Effector memory CD8-positive, alpha-beta T cell (primary cell): ENCODE results near the gene ATXN7.

ENCODE experiments used
- ATAC-seq: fragments of 150-1000 bp; cut with Tn5 transposase; replicated peaks from 2 replicates; pipeline ENCODE4 v1.10.0; 2021; ENCODE audit warnings: mild to moderate bottlenecking, moderate library complexity
- DNase-seq, 3 experiments: peaks; one replicate each; pipeline ENCODE4 v3.0.0; 2021
- H3K27ac Mint-ChIP-seq, 2 donors: one replicate each; pipeline ENCODE4 v1.8.0; 2022; ENCODE audit warnings: mild to moderate bottlenecking in 2 of 2, mixed read lengths in 2 of 2, moderate library complexity in 2 of 2
- H3K27me3 Mint-ChIP-seq, 2 donors: one replicate each; pipeline ENCODE4 v1.8.0; 2022; ENCODE audit warnings: mixed read lengths in 2 of 2
- H3K36me3 Mint-ChIP-seq: one replicate; pipeline ENCODE4 v1.8.0; 2022; ENCODE audit warnings: mild to moderate bottlenecking, moderate library complexity, mixed read lengths; ENCODE audit not compliant: insufficient read depth
- H3K4me1 Mint-ChIP-seq, 2 donors: one replicate each; pipeline ENCODE4 v1.8.0; 2022; ENCODE audit warnings: low read depth in 2 of 2, mixed read lengths in 2 of 2
- H3K4me3 Mint-ChIP-seq, 2 donors: one replicate each; pipeline ENCODE4 v1.8.0; 2022; ENCODE audit warnings: mild to moderate bottlenecking in 2 of 2, mixed read lengths in 2 of 2, moderate library complexity in 2 of 2
- H3K9me3 Mint-ChIP-seq, 2 donors: one replicate each; pipeline ENCODE4 v1.8.0; 2022; ENCODE audit warnings: mixed read lengths in 2 of 2

ATXN7 gene

DNA sequence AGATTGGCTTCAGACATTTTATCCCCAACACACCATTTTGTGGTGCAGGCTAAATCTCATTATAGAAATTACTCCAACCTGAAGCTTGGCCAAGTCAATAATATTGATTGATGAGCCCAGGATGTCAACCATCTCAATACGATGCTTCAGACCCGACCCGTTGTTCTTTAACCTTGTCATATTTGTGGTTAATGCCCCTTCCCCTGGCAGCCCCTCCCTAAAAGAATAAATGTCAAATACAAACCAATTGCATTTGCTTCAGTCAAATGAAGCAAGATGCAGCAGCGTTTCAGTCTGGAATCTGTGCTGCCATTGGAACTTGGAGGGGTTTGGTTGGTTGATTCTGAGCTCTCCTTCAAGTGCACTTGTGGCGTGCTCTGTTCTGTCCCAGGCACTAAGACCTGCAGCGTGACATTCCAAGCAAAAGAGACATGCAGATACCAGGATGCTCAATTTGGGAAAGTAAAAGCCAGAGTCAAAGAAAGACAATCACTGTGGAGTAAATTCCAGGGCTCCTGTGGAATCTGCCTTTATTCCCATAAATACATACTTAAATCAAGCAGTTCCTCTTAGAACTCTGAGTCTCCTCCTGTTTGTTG, 183.4 kb downstream of the ATXN7 start:
- Mint-ChIP-seq H3K4me3 (no peak overlapping the region), H3K27me3 (peaks cover 57 to 64% of the 10 kb centered on the region in 2 donors), H3K36me3 (no peaks in the 10 kb centered on the region), H3K27ac (no peak overlapping the region), H3K4me1 (peaks cover 0 to 2% of the 10 kb centered on the region in 2 donors), H3K9me3 (no peaks in the 10 kb centered on the region)
- DNase-seq (no peak), ATAC-seq (no peak)

DNA sequence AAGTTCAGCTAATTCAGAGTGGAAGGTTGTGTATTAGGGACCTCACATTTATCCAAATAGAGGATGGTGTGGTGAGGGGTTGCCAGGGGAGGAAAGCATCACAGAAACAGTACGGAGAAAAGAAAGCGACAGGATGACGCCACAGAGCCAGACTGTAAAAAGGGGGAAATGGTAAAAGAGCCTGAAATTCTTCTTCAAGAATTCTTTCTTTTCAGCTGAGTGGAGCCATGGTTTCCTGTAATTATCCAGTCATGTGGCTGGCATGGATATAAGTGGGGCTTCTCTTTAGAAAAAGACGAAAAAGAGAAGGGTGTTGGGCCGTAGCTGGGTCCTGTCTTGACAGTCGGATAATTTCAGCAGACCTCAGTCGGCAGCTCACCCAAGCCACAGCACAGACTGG, 184.1 kb downstream of the ATXN7 start:
- H3K4me1 Mint-ChIP-seq = peaks cover 0 to 2% of the 10 kb centered on the region in 2 donors
- H3K27ac Mint-ChIP-seq = no peak overlapping the region
- peaks cover 53 to 59% of the 10 kb centered on the region in 2 donors for H3K27me3 Mint-ChIP-seq
- no peak overlapping the region for H3K4me3 Mint-ChIP-seq
- H3K9me3 Mint-ChIP-seq = no peaks in the 10 kb centered on the region
- ATAC-seq (no peak), DNase-seq (no peak)
- no peaks in the 10 kb centered on the region for H3K36me3 Mint-ChIP-seq

DNA sequence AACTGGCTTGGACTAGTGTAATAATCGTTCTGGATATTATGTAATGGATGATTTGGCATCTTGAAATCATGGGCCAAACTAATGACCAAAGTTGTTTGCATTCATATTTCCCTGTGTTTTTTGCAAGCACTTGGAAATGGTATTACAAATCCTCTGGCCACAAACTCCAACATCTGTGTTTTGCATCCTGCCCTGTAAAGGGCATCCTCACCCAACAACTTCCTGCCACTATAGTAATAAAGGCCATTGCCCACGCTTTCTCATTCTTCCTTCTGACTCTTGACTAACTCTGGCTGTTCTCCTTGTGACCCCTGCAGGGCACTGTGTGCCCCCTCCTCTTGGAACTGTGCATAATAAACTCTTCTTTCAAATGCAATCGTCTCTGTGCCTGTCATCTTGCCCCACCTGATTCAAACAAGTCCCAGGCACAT, 185.0 kb downstream of the ATXN7 start:
- H3K36me3 Mint-ChIP-seq = no peaks in the 10 kb centered on the region
- H3K9me3 Mint-ChIP-seq = no peaks in the 10 kb centered on the region
- ATAC-seq (no peak), DNase-seq (no peak)
- H3K4me1 Mint-ChIP-seq = peaks cover 0 to 2% of the 10 kb centered on the region in 2 donors
- peaks cover 46 to 50% of the 10 kb centered on the region in 2 donors for H3K27me3 Mint-ChIP-seq
- no peak overlapping the region for H3K4me3 Mint-ChIP-seq
- H3K27ac Mint-ChIP-seq = no peak overlapping the region

DNA sequence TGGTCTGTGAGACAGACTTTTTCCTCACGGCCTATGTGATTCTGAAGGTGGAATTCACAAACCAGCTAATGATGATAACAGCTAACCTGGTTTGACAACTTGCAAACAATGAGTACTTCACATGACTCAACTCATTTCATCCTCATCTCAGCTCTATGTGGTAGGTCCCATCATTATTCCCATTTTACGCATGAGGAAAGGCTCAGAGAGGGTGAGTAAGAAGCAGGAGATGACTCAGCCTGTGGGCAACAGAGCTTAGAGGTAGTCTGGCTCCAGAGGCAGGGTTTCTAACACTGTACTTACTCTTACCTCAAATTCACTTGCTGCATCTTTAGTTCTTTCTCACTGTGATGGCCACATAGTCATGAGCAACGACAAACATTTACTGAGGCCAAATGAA, 185.5 kb downstream of the ATXN7 start:
- Mint-ChIP-seq H3K27me3 (peaks cover 42 to 49% of the 10 kb centered on the region in 2 donors), H3K36me3 (no peaks in the 10 kb centered on the region), H3K9me3 (no peaks in the 10 kb centered on the region), H3K27ac (no peak overlapping the region), H3K4me3 (no peak overlapping the region), H3K4me1 (peaks cover 0 to 2% of the 10 kb centered on the region in 2 donors)
- DNase-seq (no peak), ATAC-seq (no peak)

DNA sequence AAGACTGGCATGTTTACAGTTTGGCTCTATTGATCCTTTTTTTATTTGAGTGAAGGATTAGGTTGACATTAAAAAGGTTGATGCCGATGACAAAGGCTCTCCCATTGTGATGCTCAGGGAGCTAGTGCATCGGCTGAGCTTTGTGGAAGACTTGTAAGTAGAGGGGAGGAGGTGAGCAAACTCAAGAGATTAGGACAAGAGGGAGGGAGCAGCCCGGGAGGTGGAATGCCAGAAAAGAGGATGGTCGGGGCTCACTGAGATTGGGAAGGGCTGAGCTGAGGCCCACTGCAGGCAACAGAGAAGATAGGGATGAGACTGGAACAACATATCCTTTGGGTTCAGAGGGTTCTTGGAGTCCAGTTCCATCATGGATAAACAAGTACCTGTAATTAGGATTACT, 186.2 kb downstream of the ATXN7 start:
- Mint-ChIP-seq H3K36me3 (no peaks in the 10 kb centered on the region), H3K27me3 (peaks cover 36 to 49% of the 10 kb centered on the region in 2 donors), H3K4me1 (peaks cover 0 to 2% of the 10 kb centered on the region in 2 donors), H3K4me3 (no peak overlapping the region), H3K27ac (no peak overlapping the region), H3K9me3 (no peaks in the 10 kb centered on the region)
- DNase-seq = no peak
- no peak for ATAC-seq
